Activated naive CD4-positive, alpha-beta T cell treated with anti-CD3 and anti-CD28 coated beads for 36 hours (primary cell): ENCODE data around the gene CCDC28B. TPM values are rescaled to one million over a fixed set of nuclear protein-coding genes. Genes with fewer than 3 reads are reported as not detected.

ENCODE experiments used
- CTCF ChIA-PET: fragments of 350-600 bp; sonication (Branson Sonifier 250); formaldehyde crosslinking; loops from one replicate; lab custom pipeline; 2021; ENCODE audit warnings: antibody characterized with exemption; lab: Charles Lee
- DNase-seq: peaks from one replicate; pipeline ENCODE4 v3.0.0-alpha.2; 2020
- H3K27ac Mint-ChIP-seq: one replicate; pipeline ENCODE4 v1.8.0; 2021; ENCODE audit warnings: mild to moderate bottlenecking, mixed read lengths
- H3K27me3 Mint-ChIP-seq: one replicate; pipeline ENCODE4 v1.8.0; 2021; ENCODE audit warnings: low read depth, mixed read lengths
- H3K36me3 Mint-ChIP-seq: one replicate; pipeline ENCODE4 v1.8.0; 2021; ENCODE audit warnings: low read depth, mixed read lengths
- H3K4me1 Mint-ChIP-seq: one replicate; pipeline ENCODE4 v1.8.0; 2021; ENCODE audit warnings: low read depth, mixed read lengths
- H3K4me3 Mint-ChIP-seq: one replicate; pipeline ENCODE4 v1.8.0; 2021; ENCODE audit warnings: mild to moderate bottlenecking, moderate library complexity, mixed read lengths
- H3K9me3 Mint-ChIP-seq: one replicate; pipeline ENCODE4 v1.8.0; 2021; ENCODE audit warnings: mixed read lengths
- intact Hi-C: fragments of 100-400 bp; cut with micrococcal nuclease; formaldehyde crosslinking; loops from one replicate; pipeline ENCODE4 v1.15.1; 2023
- total RNA-seq, 2 experiments: library from RNA; stranded (reverse); gene quantifications; one replicate each; pipeline ENCODE4 v1.2.3, GENCODE V29; 2021

The CCDC28B gene
- total RNA-seq, 2 experiments from 2014 or later, result 13.1 to 14.8 TPM

DNA sequence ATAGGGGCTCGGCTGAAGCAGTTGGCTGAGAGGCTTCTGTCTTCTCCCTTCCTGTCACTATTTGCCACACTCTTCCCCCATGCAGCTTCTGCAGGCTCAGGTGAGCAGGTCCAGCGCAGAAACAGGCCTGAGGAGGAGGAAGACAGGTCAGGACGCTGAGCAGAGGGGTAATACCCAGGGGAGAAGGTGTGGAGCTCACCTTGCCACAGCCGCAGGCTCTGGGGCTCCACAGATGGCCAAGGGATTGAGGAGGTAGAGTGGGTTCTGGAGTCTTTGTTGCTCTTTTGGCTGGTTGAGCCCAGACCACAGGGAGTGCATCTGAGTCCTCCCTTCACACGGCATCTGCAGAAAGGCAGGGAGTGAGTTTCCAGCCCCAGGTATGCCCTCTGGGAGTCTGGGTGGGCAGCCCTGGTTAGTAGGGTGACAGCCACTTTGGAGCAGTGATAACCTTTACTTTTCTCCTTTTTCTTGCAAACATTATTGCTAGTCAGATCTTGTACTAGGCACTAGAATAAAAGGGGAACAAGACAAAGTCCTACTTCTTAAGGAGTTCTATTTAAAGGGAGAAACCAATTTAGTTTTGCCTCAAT lies 31.5 kb downstream of the CCDC28B start:
- CTCF ChIA-PET, result no interaction called here
- Mint-ChIP-seq H3K27me3 (no peaks in the 10 kb centered on the region), H3K4me1 (peaks cover 4% of the 10 kb centered on the region), H3K9me3 (no peaks in the 10 kb centered on the region), H3K27ac (no peak overlapping the region), H3K36me3 (peaks cover 28% of the 10 kb centered on the region), H3K4me3 (no peak overlapping the region)
- intact Hi-C loops, result no loop called here
- DNase-seq, result no peak

DNA sequence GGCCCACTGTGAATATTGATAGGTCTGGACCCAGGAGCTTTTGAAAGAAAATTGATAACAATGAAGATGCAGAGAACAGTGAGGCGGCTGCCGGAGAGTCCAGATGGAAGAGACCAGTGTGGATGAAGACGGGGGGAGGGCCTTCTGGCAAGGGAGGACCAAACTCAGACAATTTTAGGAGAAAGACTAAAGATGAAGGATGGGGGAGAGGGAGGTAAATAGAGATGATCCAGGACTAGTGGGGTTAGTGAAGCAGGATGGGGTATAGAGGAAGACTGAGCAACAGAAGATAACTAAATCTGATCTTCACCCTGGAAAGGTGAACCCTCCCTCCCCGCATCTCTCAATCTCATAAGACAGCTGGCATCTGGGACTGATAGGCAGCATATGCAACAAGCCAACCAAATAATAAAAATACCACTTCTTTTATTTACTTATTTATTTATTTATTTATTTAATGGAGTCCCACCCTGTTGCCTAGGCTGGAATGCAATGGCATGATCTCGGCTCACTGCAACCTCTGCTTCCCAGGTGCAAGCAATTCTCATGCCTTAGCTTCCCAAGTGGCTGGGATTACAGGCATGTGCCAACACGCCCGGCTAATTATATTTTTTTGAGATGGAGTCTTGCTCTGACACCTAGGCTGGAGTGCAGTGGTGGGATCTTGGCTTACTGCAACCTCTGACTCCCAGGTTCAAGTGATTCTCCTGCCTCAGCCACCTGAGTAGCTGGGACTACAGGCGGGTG lies 32.3 kb downstream of the CCDC28B start:
- no peaks in the 10 kb centered on the region for H3K4me1 Mint-ChIP-seq
- peaks cover 24% of the 10 kb centered on the region for H3K36me3 Mint-ChIP-seq
- intact Hi-C loops, result no loop called here
- CTCF ChIA-PET, result interaction anchor here (0.8 to 0.9 kb wide), 2 partner anchors 17 to 162 kb away, joined by 3 read pairs; partner anchors contain the start of gene BSDC1
- H3K9me3 Mint-ChIP-seq, result no peaks in the 10 kb centered on the region
- H3K4me3 Mint-ChIP-seq, result no peak overlapping the region
- no peak for DNase-seq
- H3K27me3 Mint-ChIP-seq, result no peaks in the 10 kb centered on the region
- no peak overlapping the region for H3K27ac Mint-ChIP-seq

DNA sequence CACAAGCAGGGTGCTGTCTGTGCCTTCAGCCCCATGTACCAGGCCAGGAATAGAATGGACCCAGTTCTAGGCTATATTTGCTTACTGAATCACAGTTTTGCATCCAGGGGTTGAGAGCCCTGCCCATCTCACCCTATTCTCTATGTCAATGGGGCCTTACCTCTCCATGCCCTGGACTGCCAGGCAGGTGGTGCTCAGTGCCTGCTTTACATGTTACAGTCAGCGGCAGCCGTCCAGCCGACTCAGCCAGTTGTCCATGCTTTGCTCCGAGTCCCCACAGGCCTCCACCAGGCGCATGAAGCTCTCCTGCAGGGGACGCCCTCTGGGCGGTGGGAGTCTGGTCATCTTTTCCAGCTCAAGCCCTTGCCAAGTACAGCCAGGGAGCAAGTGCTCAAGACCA lies 34.4 kb downstream of the CCDC28B start:
- Mint-ChIP-seq H3K4me3 (no peak overlapping the region), H3K4me1 (no peaks in the 10 kb centered on the region), H3K27me3 (no peaks in the 10 kb centered on the region), H3K9me3 (no peaks in the 10 kb centered on the region), H3K36me3 (peaks cover 8% of the 10 kb centered on the region), H3K27ac (no peak overlapping the region)
- intact Hi-C loops, result no loop called here
- CTCF ChIA-PET, result interaction anchor here (1.1 to 2.0 kb wide), 3 partner anchors 14 to 179 kb away, joined by 3 to 4 read pairs (median 4); no protein-coding TSS in a partner anchor
- DNase-seq, result no peak

DNA sequence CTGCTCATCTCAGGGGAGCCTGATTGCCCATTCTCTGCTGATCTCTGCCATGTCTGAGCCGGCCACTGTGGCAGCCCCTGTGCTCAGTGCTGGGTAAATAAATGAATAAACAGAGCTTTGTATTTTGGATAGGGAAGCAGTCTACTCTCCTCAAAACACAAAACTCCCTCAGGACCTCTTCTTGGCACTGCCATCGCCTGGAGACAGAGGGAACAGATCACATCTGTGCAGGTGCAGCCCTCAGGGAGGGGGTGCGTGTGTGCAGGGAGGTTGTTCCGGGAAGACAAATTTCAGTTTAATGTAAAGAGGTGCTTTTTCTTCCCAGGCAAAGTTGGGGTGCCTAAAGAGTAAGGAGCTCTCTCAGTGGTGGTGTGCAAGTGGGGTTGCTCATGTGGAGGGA lies 38.9 kb downstream of the CCDC28B start:
- peak overlapping the region; percentile 82 for H3K4me3 Mint-ChIP-seq
- H3K9me3 Mint-ChIP-seq, result no peaks in the 10 kb centered on the region
- CTCF ChIA-PET, result interaction anchor here (0.6 to 2.6 kb wide), 6 partner anchors 11 to 169 kb away, joined by 3 to 26 read pairs (median 6); partner anchors contain the start of gene LCK
- H3K36me3 Mint-ChIP-seq, result peaks cover 2% of the 10 kb centered on the region
- no peaks in the 10 kb centered on the region for H3K27me3 Mint-ChIP-seq
- no peak for DNase-seq
- H3K27ac Mint-ChIP-seq, result no peak overlapping the region
- H3K4me1 Mint-ChIP-seq, result peaks cover 23% of the 10 kb centered on the region
- intact Hi-C loops, result no loop called here

DNA sequence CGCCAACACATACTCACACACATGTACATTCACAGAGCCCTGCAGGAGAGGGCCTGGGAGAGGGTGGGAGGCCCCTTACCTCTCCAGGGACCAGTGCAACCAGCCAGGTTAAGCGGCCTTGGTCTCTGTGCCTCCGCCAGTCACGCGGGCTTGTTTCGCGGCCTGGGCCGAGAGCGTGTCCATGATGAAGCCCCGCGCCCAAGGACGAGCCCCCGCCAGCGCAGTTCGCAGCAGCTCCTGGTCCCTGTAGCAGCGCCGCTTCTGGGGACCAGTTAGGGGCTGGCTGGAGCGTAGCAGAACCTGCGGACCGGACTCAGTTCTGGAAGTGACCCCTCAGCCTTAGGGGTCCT lies 39.4 kb downstream of the CCDC28B start:
- no peak for DNase-seq
- Mint-ChIP-seq H3K4me3 (peak overlapping the region; percentile 82), H3K27ac (no peak overlapping the region), H3K4me1 (peaks cover 23% of the 10 kb centered on the region), H3K36me3 (peaks cover under 1% of the 10 kb centered on the region), H3K27me3 (no peaks in the 10 kb centered on the region), H3K9me3 (no peaks in the 10 kb centered on the region)
- intact Hi-C loops, result loop anchor here (1.0 kb wide), 1 partner anchor 9 kb away; no protein-coding TSS in a partner anchor
- CTCF ChIA-PET, result interaction anchor here (0.6 to 2.6 kb wide), 5 partner anchors 10 to 168 kb away, joined by 3 to 26 read pairs (median 9); partner anchors contain the start of gene LCK

GRCh38 chr1:32240140-32240951 lies 40.0 kb downstream of the CCDC28B start:
- Mint-ChIP-seq H3K36me3 (no peaks in the 10 kb centered on the region), H3K27ac (peak overlapping the region; percentile 50)
- intact Hi-C loops, result loop anchor here (1.0 kb wide), 1 partner anchor 8 kb away; no protein-coding TSS in a partner anchor

GRCh38 chr1:32241001-32241763 lies 40.8 kb downstream of the CCDC28B start:
- Mint-ChIP-seq H3K27ac (peak overlapping the region; percentile 50), H3K9me3 (no peaks in the 10 kb centered on the region), H3K4me3 (peak overlapping the region; percentile 82), H3K27me3 (no peaks in the 10 kb centered on the region), H3K36me3 (no peaks in the 10 kb centered on the region), H3K4me1 (peaks cover 26% of the 10 kb centered on the region)
- intact Hi-C loops, result loop anchor here (1.0 kb wide), 1 partner anchor 19 kb away; the partner anchor contains the start of genes EIF3I and TMEM234
- peak; percentile 55 for DNase-seq
- CTCF ChIA-PET, result interaction anchor here (0.8 to 2.6 kb wide), 11 partner anchors 9 to 159 kb away, joined by 3 to 26 read pairs (median 3); partner anchors contain the start of gene LCK

More at GRCh38 chr1:32240140-32240951, 40.0 kb downstream of the CCDC28B start:
- Mint-ChIP-seq H3K9me3 (no peaks in the 10 kb centered on the region), H3K4me3 (peak overlapping the region; percentile 82), H3K27me3 (no peaks in the 10 kb centered on the region), H3K4me1 (peaks cover 23% of the 10 kb centered on the region)
- CTCF ChIA-PET, result interaction anchor here (0.7 to 2.6 kb wide), 12 partner anchors 10 to 168 kb away, joined by 3 to 26 read pairs (median 3); partner anchors contain the start of gene LCK
- peak; percentile 72 for DNase-seq

DNA sequence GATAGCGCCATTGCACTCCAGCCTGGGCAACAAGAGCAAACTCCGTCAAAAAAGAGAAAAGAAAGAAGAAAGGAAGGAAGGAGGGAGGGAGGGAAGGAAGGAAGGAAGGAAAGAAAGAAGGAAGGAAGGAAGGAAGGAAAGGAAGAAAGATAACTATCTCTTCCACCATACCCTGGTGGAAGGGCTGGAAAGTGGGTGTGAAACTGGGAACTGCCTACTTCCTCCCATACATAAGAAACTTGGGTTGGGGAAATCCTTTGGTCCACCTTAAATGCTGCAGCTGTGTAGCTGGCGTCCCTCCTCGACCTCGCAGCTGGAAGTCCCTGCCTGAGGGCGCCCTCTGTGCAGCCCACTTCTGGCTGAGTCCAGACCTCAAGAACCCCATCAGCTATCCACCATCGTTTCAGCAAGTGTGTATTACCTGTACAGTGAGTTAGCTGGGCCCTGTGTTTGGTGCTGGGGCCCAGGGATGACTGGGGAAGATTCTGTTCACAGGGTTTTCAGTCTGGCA lies 42.0 kb downstream of the CCDC28B start:
- no peaks in the 10 kb centered on the region for H3K9me3 Mint-ChIP-seq
- intact Hi-C loops, result no loop called here
- no peaks in the 10 kb centered on the region for H3K36me3 Mint-ChIP-seq
- H3K27me3 Mint-ChIP-seq, result no peaks in the 10 kb centered on the region
- peak overlapping the region; percentile 4 for H3K4me3 Mint-ChIP-seq
- CTCF ChIA-PET, result interaction anchor here (0.7 to 1.7 kb wide), 6 partner anchors 11 to 159 kb away, joined by 3 to 7 read pairs (median 4); no protein-coding TSS in a partner anchor
- H3K4me1 Mint-ChIP-seq, result peaks cover 35% of the 10 kb centered on the region
- peak overlapping the region; percentile 28 for H3K27ac Mint-ChIP-seq
- DNase-seq, result no peak

GRCh38 chr1:32246888-32247273 lies 46.5 kb downstream of the CCDC28B start, which contains the start of gene FAM167B:
Gene FAM167B (plus strand): TSS chr1:32247222. CDS start chr1:32247422, 200 bp downstream.
- H3K9me3 Mint-ChIP-seq, result no peaks in the 10 kb centered on the region
- CTCF ChIA-PET, result interaction anchor here (0.6 to 4.7 kb wide), 5 partner anchors 8 to 31 kb away, joined by 4 to 42 read pairs (median 8); no protein-coding TSS in a partner anchor
- peaks cover 53% of the 10 kb centered on the region for H3K4me1 Mint-ChIP-seq
- intact Hi-C loops, result no loop called here
- H3K27ac Mint-ChIP-seq, result peak within 1 kb of the TSS; percentile 91
- no peaks in the 10 kb centered on the region for H3K27me3 Mint-ChIP-seq
- peak within 1 kb of the TSS; percentile 48 for H3K4me3 Mint-ChIP-seq
- no peak for DNase-seq
- H3K36me3 Mint-ChIP-seq, result peaks cover 6% of the 10 kb centered on the region

DNA sequence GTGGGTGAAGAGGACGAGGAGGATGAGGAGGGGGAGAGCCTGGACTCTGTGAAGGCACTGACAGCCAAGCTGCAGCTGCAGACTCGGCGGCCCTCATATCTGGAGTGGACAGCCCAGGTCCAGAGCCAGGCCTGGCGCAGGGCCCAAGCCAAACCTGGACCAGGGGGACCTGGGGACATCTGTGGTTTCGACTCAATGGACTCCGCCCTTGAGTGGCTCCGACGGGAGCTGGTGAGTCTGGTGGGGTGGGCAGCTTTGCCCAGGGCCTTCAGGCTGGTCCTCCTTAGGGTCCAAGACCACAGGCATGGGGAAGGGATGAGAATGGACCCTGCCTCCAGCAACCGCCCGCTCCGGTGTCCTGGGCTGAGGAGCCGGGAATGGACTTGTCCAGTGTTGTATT lies 47.1 kb downstream of the CCDC28B start:
- Mint-ChIP-seq H3K27ac (peak overlapping the region; percentile 91), H3K4me1 (peaks cover 48% of the 10 kb centered on the region), H3K27me3 (no peaks in the 10 kb centered on the region), H3K9me3 (no peaks in the 10 kb centered on the region), H3K4me3 (no peak overlapping the region), H3K36me3 (peaks cover 10% of the 10 kb centered on the region)
- CTCF ChIA-PET, result interaction anchor here (1.2 to 4.7 kb wide), 10 partner anchors 7 to 105 kb away, joined by 4 to 42 read pairs (median 4); no protein-coding TSS in a partner anchor
- no peak for DNase-seq
- intact Hi-C loops, result no loop called here
